ENCODE data around the gene IGSF1. TPM values are rescaled to one million over a fixed set of nuclear protein-coding genes. Genes with fewer than 3 reads are reported as not detected.

Gene IGSF1
- total RNA-seq, 1 experiment from 2014 or later, result 0.08 TPM

GRCh38 chrX:131225078-131225477, 64.0 kb downstream of the IGSF1 start:
- Histone ChIP-seq H3K27ac (ENCODE audit: low read length) (no peak overlapping the region), H3K36me3 (ENCODE audit: control insufficient read depth, insufficient read depth, low read length) (no peaks in the 10 kb centered on the region), H3K4me3 (ENCODE audit: low read depth in 2 of 2, low read length in 2 of 2) (no peak overlapping the region), H3K9me3 (ENCODE audit: control insufficient read depth, insufficient read depth, low read depth, low read length) (no peaks in the 10 kb centered on the region), H3K27me3 (ENCODE audit: control insufficient read depth, insufficient read depth, low read length) (no peaks in the 10 kb centered on the region; the same call in 1 of the 2 replicates), H3K4me1 (ENCODE audit: control insufficient read depth, insufficient read depth, low read length) (no peaks in the 10 kb centered on the region)
- intact Hi-C loops (cut with micrococcal nuclease; ENCODE audit: unreplicated experiment), result no loop called here
- ChIA-PET CTCF (no interaction called here), POLR2A (no interaction called here)
- no TSS peak for BruUV-seq (replicated peaks)
- in situ Hi-C loops (cut with HindIII; ENCODE audit: low pct_unique_long_range_greater_than_20kb, low sequenced_read_pairs), result no loop called here
- DNase-seq (ENCODE audit: low read depth, low spot score) (no peak), ATAC-seq (no peak)
- TF ChIP-seq, protein P1, sequence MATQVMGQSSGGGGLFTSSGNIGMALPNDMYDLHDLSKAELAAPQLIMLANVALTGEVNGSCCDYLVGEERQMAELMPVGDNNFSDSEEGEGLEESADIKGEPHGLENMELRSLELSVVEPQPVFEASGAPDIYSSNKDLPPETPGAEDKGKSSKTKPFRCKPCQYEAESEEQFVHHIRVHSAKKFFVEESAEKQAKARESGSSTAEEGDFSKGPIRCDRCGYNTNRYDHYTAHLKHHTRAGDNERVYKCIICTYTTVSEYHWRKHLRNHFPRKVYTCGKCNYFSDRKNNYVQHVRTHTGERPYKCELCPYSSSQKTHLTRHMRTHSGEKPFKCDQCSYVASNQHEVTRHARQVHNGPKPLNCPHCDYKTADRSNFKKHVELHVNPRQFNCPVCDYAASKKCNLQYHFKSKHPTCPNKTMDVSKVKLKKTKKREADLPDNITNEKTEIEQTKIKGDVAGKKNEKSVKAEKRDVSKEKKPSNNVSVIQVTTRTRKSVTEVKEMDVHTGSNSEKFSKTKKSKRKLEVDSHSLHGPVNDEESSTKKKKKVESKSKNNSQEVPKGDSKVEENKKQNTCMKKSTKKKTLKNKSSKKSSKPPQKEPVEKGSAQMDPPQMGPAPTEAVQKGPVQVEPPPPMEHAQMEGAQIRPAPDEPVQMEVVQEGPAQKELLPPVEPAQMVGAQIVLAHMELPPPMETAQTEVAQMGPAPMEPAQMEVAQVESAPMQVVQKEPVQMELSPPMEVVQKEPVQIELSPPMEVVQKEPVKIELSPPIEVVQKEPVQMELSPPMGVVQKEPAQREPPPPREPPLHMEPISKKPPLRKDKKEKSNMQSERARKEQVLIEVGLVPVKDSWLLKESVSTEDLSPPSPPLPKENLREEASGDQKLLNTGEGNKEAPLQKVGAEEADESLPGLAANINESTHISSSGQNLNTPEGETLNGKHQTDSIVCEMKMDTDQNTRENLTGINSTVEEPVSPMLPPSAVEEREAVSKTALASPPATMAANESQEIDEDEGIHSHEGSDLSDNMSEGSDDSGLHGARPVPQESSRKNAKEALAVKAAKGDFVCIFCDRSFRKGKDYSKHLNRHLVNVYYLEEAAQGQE (IDR thresholded peaks at IDR 0.05; ENCODE audit: insufficient read depth in 1 of 2, low read depth in 2 of 2, low read length in 1 of 2), result no peak

Other genes with a start within 250 kb of the IGSF1 start
- gene ARHGAP36, start 231.0 kb downstream of the IGSF1 start, total RNA-seq (2021; ENCODE audit: unreplicated experiment), result not detected

All from Panc1 (cell line).